ENCODE measurements around the gene TRIM17. TPM values are rescaled to one million over a fixed set of nuclear protein-coding genes. Genes with fewer than 3 reads are reported as not detected.

Gene TRIM17
- polyA plus RNA-seq, 3 donors from 2014 or later = 0.53 to 1.7 TPM; not detected in 1

GRCh38 chr1:228387321-228387720, 29.3 kb downstream of the TRIM17 start:
- Mint-ChIP-seq H3K9me3 (no peaks in the 10 kb centered on the region), H3K27ac (peak overlapping the region in 1 of 6 donors; percentile 37), H3K27me3 (ENCODE audit: low read depth in 3 of 3) (peaks cover 0 to 4% (median 2%) of the 10 kb centered on the region in 3 donors), H3K36me3 (peaks cover 0 to 5% (median 1%) of the 10 kb centered on the region in 3 donors), H3K4me3 (no peak overlapping the region), H3K4me1 (no peaks in the 10 kb centered on the region)
- DNase-seq = no peak

DNA sequence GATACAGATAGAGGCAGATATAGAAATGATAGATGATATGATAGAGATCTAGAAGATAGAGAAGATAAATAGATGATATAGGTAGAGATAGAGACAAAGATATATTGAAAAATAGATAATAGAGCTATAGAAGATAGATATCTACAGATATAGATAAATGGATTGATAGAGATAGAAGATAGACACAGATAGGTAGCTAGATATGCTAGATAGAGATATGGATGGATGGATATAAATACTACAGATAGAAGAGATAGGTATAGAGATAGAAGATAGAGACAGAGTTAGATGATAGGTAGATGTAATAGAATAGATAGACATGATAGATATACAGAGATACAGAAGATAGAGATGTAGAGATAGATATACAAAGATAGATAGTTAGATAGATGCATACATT, 31.4 kb downstream of the TRIM17 start:
- Mint-ChIP-seq H3K9me3 (no peaks in the 10 kb centered on the region), H3K27me3 (ENCODE audit: low read depth in 3 of 3) (peaks cover 0 to 2% (median 2%) of the 10 kb centered on the region in 3 donors), H3K4me1 (no peaks in the 10 kb centered on the region), H3K4me3 (no peak overlapping the region), H3K27ac (peak overlapping the region in 1 of 6 donors; percentile 29), H3K36me3 (peaks cover 0 to 5% (median 0%) of the 10 kb centered on the region in 3 donors)
- no peak for DNase-seq

DNA sequence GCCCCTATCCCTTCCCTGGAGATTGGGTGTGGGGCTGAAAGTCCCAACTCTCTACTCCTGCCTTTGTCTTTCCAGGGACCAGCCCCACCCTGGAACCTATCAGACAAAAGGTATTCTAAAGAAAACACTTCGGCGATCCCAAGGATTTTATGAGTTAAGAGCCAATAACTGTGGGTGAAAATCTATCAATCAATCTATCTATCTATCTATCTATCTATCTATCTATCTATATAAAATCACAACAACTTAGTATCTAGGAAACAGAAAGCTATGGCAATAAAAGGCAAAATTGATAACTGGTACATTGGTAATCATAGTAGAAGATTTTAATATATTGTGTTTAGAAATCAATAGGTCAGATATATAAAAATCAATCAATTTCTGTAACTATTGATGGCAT, 32.9 kb downstream of the TRIM17 start:
- no peak overlapping the region for H3K4me3 Mint-ChIP-seq
- no peaks in the 10 kb centered on the region for H3K9me3 Mint-ChIP-seq
- peaks cover 0 to 10% (median 2%) of the 10 kb centered on the region in 3 donors for H3K27me3 Mint-ChIP-seq (ENCODE audit: low read depth in 3 of 3)
- H3K4me1 Mint-ChIP-seq = peaks cover 5 to 6% of the 10 kb centered on the region in 2 donors
- DNase-seq = no peak
- H3K27ac Mint-ChIP-seq = no peak overlapping the region
- H3K36me3 Mint-ChIP-seq = peaks cover 0 to 5% (median 0%) of the 10 kb centered on the region in 3 donors

- peaks cover 0 to 12% (median 2%) of the 10 kb centered on the region in 3 donors for H3K27me3 Mint-ChIP-seq (ENCODE audit: low read depth in 3 of 3)
- H3K9me3 Mint-ChIP-seq = no peaks in the 10 kb centered on the region
- no peak overlapping the region for H3K4me3 Mint-ChIP-seq
- peaks cover 7 to 8% of the 10 kb centered on the region in 2 donors for H3K4me1 Mint-ChIP-seq
- H3K27ac Mint-ChIP-seq = no peak overlapping the region
- DNase-seq = no peak
- H3K36me3 Mint-ChIP-seq = peaks cover 0 to 5% (median 0%) of the 10 kb centered on the region in 3 donors
Measured at GRCh38 chr1:228381356-228381755, 35.3 kb downstream of the TRIM17 start.

- peak overlapping the region in 4 of 5 donors; percentile 36 to 74 (median 50) for H3K4me3 Mint-ChIP-seq
- no peak for DNase-seq
- peaks cover 0 to 10% (median 2%) of the 10 kb centered on the region in 3 donors for H3K27me3 Mint-ChIP-seq (ENCODE audit: low read depth in 3 of 3)
- H3K9me3 Mint-ChIP-seq = no peaks in the 10 kb centered on the region
- H3K36me3 Mint-ChIP-seq = no peaks in the 10 kb centered on the region
- peaks cover 7 to 8% of the 10 kb centered on the region in 2 donors for H3K4me1 Mint-ChIP-seq
- no peak overlapping the region for H3K27ac Mint-ChIP-seq
Measured at GRCh38 chr1:228379666-228380065, 37.0 kb downstream of the TRIM17 start.

DNA sequence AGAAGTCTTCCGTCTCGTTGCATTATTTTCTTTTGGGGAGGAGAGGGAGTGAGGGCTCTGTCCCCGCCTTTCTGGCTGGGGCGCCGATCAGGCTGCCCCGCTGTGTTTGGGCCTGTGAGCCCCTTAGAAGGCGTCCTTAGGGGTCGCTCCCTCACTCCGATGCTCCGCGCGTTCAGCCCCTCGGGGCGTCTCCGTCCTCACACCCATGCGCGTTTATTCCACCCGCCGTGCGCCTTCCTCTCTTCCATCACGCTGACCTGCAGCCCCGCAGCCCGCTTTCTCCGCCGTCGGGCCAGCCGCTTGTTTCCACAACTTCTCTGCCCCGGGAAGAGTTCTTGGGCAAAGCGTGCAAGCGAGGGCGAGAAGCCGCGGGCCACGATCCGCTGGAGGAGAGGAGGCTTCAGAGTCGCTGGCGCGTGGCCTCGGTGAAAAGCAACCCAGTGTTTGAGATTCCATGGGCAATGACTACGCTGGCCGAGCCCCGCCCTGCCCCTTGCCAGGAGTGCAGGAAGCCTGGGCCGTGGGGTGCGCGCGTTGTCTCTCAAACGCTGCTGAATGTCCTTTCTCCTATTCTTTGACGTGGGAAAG, 37.7 kb downstream of the TRIM17 start:
- H3K9me3 Mint-ChIP-seq = no peaks in the 10 kb centered on the region
- H3K27ac Mint-ChIP-seq = no peak overlapping the region
- DNase-seq = no peak
- H3K27me3 Mint-ChIP-seq (ENCODE audit: low read depth in 3 of 3) = peaks cover 0 to 10% (median 2%) of the 10 kb centered on the region in 3 donors
- H3K4me3 Mint-ChIP-seq = peak overlapping the region; percentile 34 to 81 (median 68)
- H3K36me3 Mint-ChIP-seq = no peaks in the 10 kb centered on the region
- H3K4me1 Mint-ChIP-seq = peaks cover 7 to 8% of the 10 kb centered on the region in 2 donors

DNA sequence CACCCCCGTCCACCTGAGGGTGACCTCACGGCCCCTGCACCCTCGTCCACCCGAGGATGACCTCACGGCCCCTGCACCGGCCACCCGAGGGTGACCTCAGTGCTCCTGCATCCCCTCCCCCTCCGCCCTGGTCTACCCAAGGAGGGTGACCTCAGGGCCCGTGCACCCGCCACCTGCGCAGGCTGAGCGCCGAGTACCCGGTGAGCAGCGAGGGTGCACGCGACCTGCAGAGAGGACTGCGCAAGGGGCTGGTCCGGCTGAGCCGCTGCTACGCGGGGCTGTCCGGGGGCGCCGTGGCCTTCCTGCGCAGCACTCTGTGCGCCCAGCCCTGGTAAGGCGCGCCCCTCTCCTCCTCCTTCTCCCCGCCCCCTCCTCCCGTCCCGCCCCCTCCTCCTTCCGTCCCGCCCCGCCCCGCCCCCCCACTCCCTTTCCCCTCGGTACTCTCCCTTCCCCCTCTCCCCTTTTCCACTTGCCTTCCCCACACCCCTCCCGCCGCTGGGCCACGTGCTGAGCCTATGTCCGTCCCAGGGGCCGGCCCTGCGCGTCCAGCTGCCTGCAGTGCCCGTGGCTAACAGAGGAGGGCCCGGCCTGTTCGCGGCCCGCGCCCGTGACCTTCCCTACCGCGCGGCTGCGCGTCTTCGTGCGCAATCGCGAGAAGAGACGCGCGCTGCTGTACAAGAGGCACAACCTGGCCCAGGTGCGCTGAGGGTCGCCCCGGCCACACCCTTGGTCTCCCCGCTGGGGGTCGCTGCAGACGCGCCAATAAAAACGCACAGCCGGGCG, 38.4 kb downstream of the TRIM17 start:
- no peaks in the 10 kb centered on the region for H3K9me3 Mint-ChIP-seq
- peaks cover 7 to 8% of the 10 kb centered on the region in 2 donors for H3K4me1 Mint-ChIP-seq
- peak in 2 of 3 donors; percentile 7 to 12 for DNase-seq
- no peaks in the 10 kb centered on the region for H3K36me3 Mint-ChIP-seq
- H3K4me3 Mint-ChIP-seq = peak overlapping the region; percentile 34 to 81 (median 68)
- H3K27me3 Mint-ChIP-seq (ENCODE audit: low read depth in 3 of 3) = peaks cover 0 to 10% (median 2%) of the 10 kb centered on the region in 3 donors
- no peak overlapping the region for H3K27ac Mint-ChIP-seq

- H3K4me3 Mint-ChIP-seq = peak overlapping the region in 3 of 5 donors; percentile 9 to 49 (median 27)
- no peak overlapping the region for H3K27ac Mint-ChIP-seq
- H3K36me3 Mint-ChIP-seq = no peaks in the 10 kb centered on the region
- DNase-seq = no peak
- H3K4me1 Mint-ChIP-seq = peaks cover 7 to 8% of the 10 kb centered on the region in 2 donors
- no peaks in the 10 kb centered on the region for H3K9me3 Mint-ChIP-seq
- H3K27me3 Mint-ChIP-seq (ENCODE audit: low read depth in 3 of 3) = peaks cover 0 to 10% (median 2%) of the 10 kb centered on the region in 3 donors
Measured at GRCh38 chr1:228377664-228378089, 39.0 kb downstream of the TRIM17 start.

DNA sequence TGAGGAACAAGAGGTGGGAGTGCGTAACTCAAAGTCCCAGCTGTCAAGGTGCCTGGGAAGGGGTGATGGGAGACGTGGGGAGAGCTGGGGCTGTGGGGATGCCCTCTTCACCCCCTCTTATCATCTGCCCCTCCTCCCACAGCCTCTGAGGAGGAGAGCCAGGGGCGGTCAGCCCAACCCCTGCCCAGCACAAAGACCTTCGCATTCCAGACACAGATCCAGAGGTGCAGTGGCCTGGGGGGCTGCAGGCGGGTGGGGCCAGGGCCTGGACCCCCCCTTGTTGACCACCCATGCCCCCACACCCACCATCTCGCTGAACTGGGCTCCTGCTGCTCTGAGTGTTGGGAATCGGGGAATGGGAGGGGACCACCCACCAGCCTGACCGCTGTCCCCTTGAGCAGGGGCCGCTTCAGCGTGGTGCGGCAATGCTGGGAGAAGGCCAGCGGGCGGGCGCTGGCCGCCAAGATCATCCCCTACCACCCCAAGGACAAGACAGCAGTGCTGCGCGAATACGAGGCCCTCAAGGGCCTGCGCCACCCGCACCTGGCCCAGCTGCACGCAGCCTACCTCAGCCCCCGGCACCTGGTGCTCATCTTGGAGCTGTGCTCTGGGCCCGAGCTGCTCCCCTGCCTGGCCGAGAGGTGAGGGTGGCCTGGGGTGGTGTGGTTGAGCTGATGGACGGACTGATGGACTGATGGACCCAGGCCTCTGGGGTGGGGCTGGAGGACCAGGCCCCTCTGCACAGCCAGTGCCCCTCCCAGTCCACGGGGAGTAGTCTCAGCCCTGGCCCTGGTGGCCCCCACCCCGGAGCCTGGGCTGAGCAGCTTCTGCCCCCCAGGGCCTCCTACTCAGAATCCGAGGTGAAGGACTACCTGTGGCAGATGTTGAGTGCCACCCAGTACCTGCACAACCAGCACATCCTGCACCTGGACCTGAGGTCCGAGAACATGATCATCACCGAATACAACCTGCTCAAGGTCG, 39.7 kb downstream of the TRIM17 start:
- H3K27me3 Mint-ChIP-seq (ENCODE audit: low read depth in 3 of 3) = peaks cover 0 to 10% (median 2%) of the 10 kb centered on the region in 3 donors
- DNase-seq = no peak
- H3K27ac Mint-ChIP-seq = no peak overlapping the region
- no peaks in the 10 kb centered on the region for H3K9me3 Mint-ChIP-seq
- H3K36me3 Mint-ChIP-seq = no peaks in the 10 kb centered on the region
- H3K4me3 Mint-ChIP-seq = peak overlapping the region in 3 of 5 donors; percentile 9 to 49 (median 27)
- peaks cover 7 to 8% of the 10 kb centered on the region in 2 donors for H3K4me1 Mint-ChIP-seq

DNA sequence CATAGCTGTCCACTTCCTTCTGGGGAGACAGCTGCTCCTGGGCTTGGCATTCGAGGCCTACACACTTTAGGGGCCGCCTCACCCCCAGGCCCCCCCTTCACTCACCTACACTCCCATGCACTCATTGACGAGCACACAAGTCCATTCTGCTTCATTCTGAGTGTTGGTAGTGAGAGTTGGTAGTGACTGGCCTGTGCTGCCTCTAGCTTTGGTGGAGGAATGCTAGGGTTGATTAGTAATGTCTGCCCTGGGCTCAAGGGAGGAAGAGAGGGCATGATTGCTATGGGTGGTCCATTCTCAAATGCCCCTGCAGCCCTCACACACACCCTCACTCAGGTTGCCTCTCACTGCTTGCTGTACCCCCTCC, 40.4 kb downstream of the TRIM17 start:
- Mint-ChIP-seq H3K4me3 (peak overlapping the region in 1 of 5 donors; percentile 10), H3K9me3 (no peaks in the 10 kb centered on the region), H3K27ac (no peak overlapping the region), H3K4me1 (peaks cover 7 to 8% of the 10 kb centered on the region in 2 donors), H3K36me3 (no peaks in the 10 kb centered on the region), H3K27me3 (ENCODE audit: low read depth in 3 of 3) (peaks cover 0 to 10% (median 2%) of the 10 kb centered on the region in 3 donors)
- no peak for DNase-seq

GRCh38 chr1:228375578-228376261, 40.9 kb downstream of the TRIM17 start:
- peaks cover 0 to 10% (median 2%) of the 10 kb centered on the region in 3 donors for H3K27me3 Mint-ChIP-seq (ENCODE audit: low read depth in 3 of 3)
- no peaks in the 10 kb centered on the region for H3K36me3 Mint-ChIP-seq
- DNase-seq = no peak
- H3K27ac Mint-ChIP-seq = no peak overlapping the region
- no peak overlapping the region for H3K4me3 Mint-ChIP-seq
- H3K9me3 Mint-ChIP-seq = no peaks in the 10 kb centered on the region
- H3K4me1 Mint-ChIP-seq = peaks cover 7 to 8% of the 10 kb centered on the region in 2 donors

- no peak for DNase-seq
- Mint-ChIP-seq H3K9me3 (no peaks in the 10 kb centered on the region), H3K36me3 (no peaks in the 10 kb centered on the region), H3K27ac (no peak overlapping the region), H3K4me3 (no peak overlapping the region), H3K4me1 (peaks cover 7 to 8% of the 10 kb centered on the region in 2 donors), H3K27me3 (ENCODE audit: low read depth in 3 of 3) (peaks cover 0 to 10% (median 0%) of the 10 kb centered on the region in 3 donors)
Measured at GRCh38 chr1:228374711-228375577, 41.7 kb downstream of the TRIM17 start.
